ENCODE data around the gene SLC22A3. TPM values are rescaled to one million over a fixed set of nuclear protein-coding genes. Genes with fewer than 3 reads are reported as not detected.

SLC22A3 gene
- polyA plus RNA-seq, 1 of the 3 experiments (the other 2 are of a cell fraction) = not detected

GRCh38 chr6:160347259-160348222 is 637 bp upstream of the SLC22A3 start:
- H3K4me3 ChIP-seq (ENCODE audit: low read depth in 2 of 2, low read length in 1 of 2) = no peak overlapping the region
- CTCF ChIA-PET = no interaction called here
- DNase-seq = peak; percentile 23
- H2AFZ ChIP-seq (ENCODE audit: low read depth) = no peak overlapping the region
- no peak for TF ChIP-seq EZH2phosphoT487 (IDR thresholded peaks at IDR 0.05; ENCODE audit: borderline replicate concordance, low read depth)
- TF ChIP-seq RXRA (IDR thresholded peaks at IDR 0.05; ENCODE audit: borderline replicate concordance, low read depth) = no peak
- no peak for TF ChIP-seq USF2 (IDR thresholded peaks at IDR 0.05; ENCODE audit: borderline replicate concordance, low read depth, low read length)
- no peak for TF ChIP-seq JUND (IDR thresholded peaks at IDR 0.05)
- TF ChIP-seq TAF1 (IDR thresholded peaks at IDR 0.05; ENCODE audit: borderline replicate concordance, low read depth, low read length) = no peak
- no peak for TF ChIP-seq GATA2 (CRISPR knock-in tag; IDR thresholded peaks at IDR 0.05)
- TF ChIP-seq SMC3 (IDR thresholded peaks at IDR 0.05; ENCODE audit: low read depth, low read length) = no peak
- TF ChIP-seq ELF1 (IDR thresholded peaks at IDR 0.05) = no peak
- no peak for TF ChIP-seq FOXJ3 (CRISPR knock-in tag; IDR thresholded peaks at IDR 0.05)
- TF ChIP-seq TEAD4 (IDR thresholded peaks at IDR 0.05; ENCODE audit: borderline replicate concordance, insufficient read depth) = no peak
- TF ChIP-seq YY1 (IDR thresholded peaks at IDR 0.05; ENCODE audit: low read depth) = no peak
- TF ChIP-seq NFIC (IDR thresholded peaks at IDR 0.05; ENCODE audit: borderline replicate concordance) = no peak
- no peak for TF ChIP-seq NRF1 (IDR thresholded peaks at IDR 0.05; ENCODE audit: low read depth, low read length)
- no peaks in the 10 kb centered on the region for H3K9me3 ChIP-seq
- H3K27me3 ChIP-seq (ENCODE audit: insufficient read depth) = peaks cover 64% of the 10 kb centered on the region
- WGBS (ENCODE audit: low lambda C conversion rate) = 51% methylated on average over 9 of the region's 74 CpGs
- H3K4me1 ChIP-seq (ENCODE audit: control insufficient read depth in 1 of 2, insufficient read depth in 2 of 2, low read depth in 1 of 2, low read length in 1 of 2) = no peaks in the 10 kb centered on the region
- no peak overlapping the region for H3K9ac ChIP-seq
- no peaks in the 10 kb centered on the region for H3K36me3 ChIP-seq (replicated peaks in 1 of 2; ENCODE audit: control insufficient read depth in 1 of 2, insufficient read depth in 2 of 2, low read length in 1 of 2)
- no peaks in the 10 kb centered on the region for H3F3A ChIP-seq (replicated peaks; ENCODE audit: insufficient read depth)
- no peaks in the 10 kb centered on the region for H3K9me2 ChIP-seq
- H4K20me1 ChIP-seq (ENCODE audit: insufficient read depth) = no peaks in the 10 kb centered on the region
- H3K27ac ChIP-seq (ENCODE audit: low read depth in 2 of 2, low read length in 1 of 2) = no peak overlapping the region
- H3K4me2 ChIP-seq = no peak overlapping the region
- POLR2A ChIA-PET = no interaction called here
- no peaks in the 10 kb centered on the region for H3K79me2 ChIP-seq (ENCODE audit: insufficient read depth)

GRCh38 chr6:160349020-160349441 is 853 bp downstream of the SLC22A3 start:
- TF ChIP-seq REST (IDR thresholded peaks at IDR 0.05; ENCODE audit: low read depth, low read length) = no peak
- TF ChIP-seq TAF1 (IDR thresholded peaks at IDR 0.05; ENCODE audit: borderline replicate concordance, low read depth, low read length) = no peak
- Histone ChIP-seq H3K79me2 (ENCODE audit: insufficient read depth) (no peaks in the 10 kb centered on the region), H3K36me3 (replicated peaks in 1 of 2; ENCODE audit: control insufficient read depth in 1 of 2, insufficient read depth in 2 of 2, low read length in 1 of 2) (no peaks in the 10 kb centered on the region), H3K27ac (ENCODE audit: low read depth in 2 of 2, low read length in 1 of 2) (no peak overlapping the region), H3F3A (replicated peaks; ENCODE audit: insufficient read depth) (no peaks in the 10 kb centered on the region), H3K9me2 (no peaks in the 10 kb centered on the region), H3K9me3 (no peaks in the 10 kb centered on the region), H3K4me2 (no peak overlapping the region), H3K27me3 (ENCODE audit: insufficient read depth) (peaks cover 76% of the 10 kb centered on the region), H3K9ac (no peak overlapping the region), H3K4me3 (ENCODE audit: low read depth in 2 of 2, low read length in 1 of 2) (no peak overlapping the region), H4K20me1 (ENCODE audit: insufficient read depth) (no peaks in the 10 kb centered on the region), H2AFZ (ENCODE audit: low read depth) (no peak overlapping the region), H3K4me1 (ENCODE audit: control insufficient read depth in 1 of 2, insufficient read depth in 2 of 2, low read depth in 1 of 2, low read length in 1 of 2) (no peaks in the 10 kb centered on the region)
- 3% methylated on average over 13 of the region's 23 CpGs for WGBS (ENCODE audit: low lambda C conversion rate)
- DNase-seq = no peak
- ChIA-PET POLR2A (no interaction called here), CTCF (no interaction called here)
